HG03064 (cell line): ENCODE measurements around the gene SLC5A2.
A peak's percentile ranks its signal among the peaks of the same experiment; 100 is the strongest.
"Not testable (repeated sequence)": the region's sequence is repeated elsewhere in the genome, so short reads cannot be mapped to it uniquely, and the experiment has no call there.

Source experiments
- ATAC-seq: cut with Tn5 transposase; IDR thresholded peaks from one replicate; pipeline ENCODE4 v1.9.1; 2021; ENCODE audit warnings: low read depth; ENCODE audit not compliant: unreplicated experiment

The SLC5A2 gene

GRCh38 chr16:31483081-31483480 is at the start of gene SLC5A2:
Gene SLC5A2 (plus strand): TSS chr16:31483123. CDS start chr16:31483137, 14 bp downstream.
- no peak for ATAC-seq

DNA sequence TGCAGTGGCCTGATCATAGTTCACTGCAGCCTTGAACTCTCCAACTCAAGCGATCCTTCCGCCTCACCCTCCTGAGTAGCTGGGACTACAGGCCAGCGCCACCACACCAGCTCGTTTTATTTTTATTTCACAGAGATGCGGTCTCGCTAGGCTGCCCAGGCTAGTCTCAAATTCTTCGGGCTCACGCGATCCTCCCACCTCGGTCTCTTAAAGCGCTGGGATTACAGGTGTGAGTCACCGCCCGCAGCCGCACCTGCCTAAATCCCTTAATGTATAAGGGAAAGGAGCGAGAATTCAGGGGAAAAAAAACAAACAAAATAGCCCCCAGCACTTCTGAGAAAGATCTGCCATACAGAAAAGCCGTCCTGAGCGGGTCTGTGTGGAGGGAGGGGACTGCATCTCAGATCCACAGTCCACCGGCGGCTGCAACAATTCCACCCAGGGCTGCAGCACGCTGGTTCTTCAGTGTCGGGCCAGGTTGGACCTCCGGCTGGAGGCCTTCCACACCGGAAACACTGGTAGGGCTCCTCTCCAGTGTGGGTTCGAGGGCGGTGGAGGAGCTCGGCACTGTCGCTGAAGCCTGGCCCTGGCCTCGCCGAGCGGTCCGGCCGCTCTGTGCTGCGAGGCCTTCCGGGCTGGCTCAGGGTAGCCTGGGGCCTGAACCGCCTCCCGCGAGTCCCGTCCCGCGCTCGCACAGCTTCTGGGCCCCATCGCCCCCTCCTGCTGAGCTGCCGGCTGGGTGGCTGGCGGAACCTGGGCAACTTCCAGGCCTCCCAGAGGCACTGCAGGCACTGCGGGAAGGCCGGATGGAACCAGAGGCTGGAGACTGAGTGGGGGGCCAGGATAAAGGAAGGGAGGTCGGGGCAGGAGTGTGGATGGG is 47.3 kb upstream of the SLC5A2 start:
- ATAC-seq, result no peak

DNA sequence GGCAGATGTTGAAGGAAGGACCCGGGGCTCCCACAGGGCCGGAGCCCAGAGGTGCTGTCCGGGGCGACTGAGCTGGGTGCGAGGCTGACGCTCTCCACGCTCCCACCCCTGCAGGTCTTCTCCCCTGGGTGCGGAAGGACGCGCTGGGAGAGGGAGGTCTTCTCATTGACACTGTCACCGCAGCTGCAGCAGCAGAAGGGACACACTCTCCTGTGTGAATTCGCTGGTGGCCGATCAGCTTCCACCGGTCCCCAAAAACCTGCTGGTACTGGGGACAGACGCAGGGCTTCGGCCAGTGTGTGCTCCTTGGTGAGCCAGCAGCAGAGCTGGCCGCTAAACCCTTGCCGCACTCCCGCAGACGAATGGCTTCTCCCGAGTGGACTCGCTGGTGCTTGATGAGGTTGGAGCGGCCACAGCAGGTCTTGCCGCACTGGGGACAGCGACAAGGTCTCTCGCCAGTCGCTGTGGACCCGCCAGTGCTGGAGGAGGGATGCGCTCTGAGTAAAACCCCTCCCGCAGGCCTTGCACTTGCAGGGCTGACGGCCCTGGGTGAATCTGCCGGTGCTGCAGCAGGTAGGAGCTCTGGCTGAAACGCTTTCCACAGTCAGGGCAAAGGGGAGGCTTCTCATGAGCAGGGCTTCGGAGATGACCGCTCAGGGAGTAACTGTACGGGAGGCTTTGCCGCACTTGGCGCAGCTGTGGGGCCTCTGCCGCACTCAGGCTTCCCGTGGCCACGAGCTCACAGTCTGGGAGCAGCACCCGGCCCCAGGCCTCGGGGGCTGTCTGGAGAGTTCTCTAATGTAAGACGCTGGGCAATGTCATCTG is 46.5 kb upstream of the SLC5A2 start:
- ATAC-seq, result no peak

GRCh38 chr16:31438414-31438813 is 44.5 kb upstream of the SLC5A2 start:
- ATAC-seq, result no peak

GRCh38 chr16:31439023-31439422 is 43.9 kb upstream of the SLC5A2 start:
- ATAC-seq, result not testable (repeated sequence)

DNA sequence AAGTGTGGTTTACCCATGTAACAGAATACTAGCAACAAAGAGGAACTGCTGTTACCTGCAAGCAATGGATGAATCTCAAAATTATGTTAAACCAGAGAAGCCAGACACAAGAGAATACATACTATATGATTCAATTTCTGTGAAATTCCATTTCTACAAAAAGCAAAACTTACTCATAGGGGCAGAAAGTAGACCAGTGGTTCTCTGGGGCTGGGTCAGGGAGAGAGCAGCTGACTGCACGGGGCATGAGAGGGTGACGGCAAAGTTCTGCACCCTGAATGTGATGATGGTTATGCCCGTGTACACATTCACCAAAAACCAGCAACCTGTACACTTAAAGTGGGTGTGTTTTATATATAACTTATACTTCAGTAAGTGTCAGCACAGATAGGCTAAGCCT is 43.4 kb upstream of the SLC5A2 start:
- ATAC-seq, result no peak

GRCh38 chr16:31440516-31441184 is 42.3 kb upstream of the SLC5A2 start:
- no peak for ATAC-seq

DNA sequence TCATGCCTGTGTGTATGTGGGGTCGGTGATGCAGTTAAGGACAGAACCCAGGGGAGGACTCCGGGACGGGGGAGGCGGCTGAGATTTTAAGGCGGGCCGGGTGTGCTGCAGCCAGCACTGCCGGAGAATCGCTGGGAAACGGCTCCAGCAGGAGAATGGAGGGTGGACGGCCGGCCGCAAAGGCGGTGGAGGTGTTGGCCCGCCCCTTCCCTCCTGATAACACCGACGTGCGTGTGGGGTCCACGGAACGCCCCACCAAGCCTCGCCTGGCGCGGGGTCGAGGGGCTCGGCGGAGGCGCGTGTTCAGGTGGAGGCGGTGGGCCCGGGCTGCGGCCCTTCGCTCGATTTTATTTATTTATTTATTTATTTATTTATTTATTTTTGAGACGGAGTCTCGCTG is 41.0 kb upstream of the SLC5A2 start:
- ATAC-seq, result no peak

GRCh38 chr16:31445931-31446330 is 37.0 kb upstream of the SLC5A2 start:
- ATAC-seq, result not testable (repeated sequence)

DNA sequence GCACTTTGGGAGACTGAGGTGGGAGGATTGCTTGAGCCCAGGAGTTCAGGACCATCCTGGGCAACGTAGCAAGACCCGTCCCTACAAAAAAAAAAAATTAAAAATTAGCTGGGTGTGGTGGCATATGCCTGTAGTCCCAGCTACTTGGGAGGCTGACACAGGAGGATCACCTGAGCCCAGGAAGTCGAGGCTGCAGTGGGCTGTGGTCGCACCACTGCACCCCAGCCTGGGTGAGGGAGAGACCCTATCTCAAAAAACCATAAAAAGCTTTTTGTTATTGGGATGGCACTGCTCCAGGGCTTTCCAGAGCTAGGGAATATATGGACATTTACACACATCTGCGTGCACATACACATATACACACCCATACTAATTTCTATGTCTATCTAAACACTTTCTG is 31.7 kb upstream of the SLC5A2 start:
- no peak for ATAC-seq

DNA sequence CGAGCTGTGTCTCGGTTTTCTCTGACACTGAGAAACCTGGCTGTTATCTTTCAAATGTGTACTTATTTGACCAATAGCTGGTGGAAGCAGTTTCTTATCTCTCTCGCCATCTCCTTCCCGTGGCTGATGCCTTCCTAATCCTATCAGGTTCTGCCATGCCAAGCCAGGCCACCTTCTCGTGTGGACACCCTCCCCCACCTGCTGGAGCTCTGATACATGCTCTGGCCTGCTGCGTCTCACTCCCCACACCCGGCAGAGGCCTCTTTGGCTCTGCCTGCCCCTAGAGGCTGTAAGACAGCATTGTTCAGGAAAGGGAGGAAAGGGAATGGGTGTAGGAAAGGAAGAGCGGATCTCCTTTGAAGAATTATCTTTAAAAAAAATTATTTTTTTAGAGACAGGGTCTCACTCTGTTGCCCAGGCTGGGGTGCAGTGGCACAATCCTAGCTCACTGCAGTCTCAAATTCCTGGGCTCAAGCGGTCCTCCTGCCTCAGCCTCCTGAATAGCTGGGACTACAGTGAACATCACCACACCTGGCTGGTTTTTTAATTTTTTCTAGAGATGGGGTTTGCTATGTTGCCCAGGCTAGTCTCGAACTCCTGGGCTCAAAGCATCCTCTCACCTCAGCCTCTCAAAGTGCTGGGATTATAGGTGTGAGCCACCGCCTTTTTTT is 31.1 kb upstream of the SLC5A2 start:
- ATAC-seq, result no peak

- no peak for ATAC-seq
Observed at GRCh38 chr16:31452631-31453106, 30.3 kb upstream of the SLC5A2 start.

- no peak for ATAC-seq
Observed at GRCh38 chr16:31453255-31454204, 29.4 kb upstream of the SLC5A2 start.

- no peak for ATAC-seq
Observed at GRCh38 chr16:31455601-31456314, 27.2 kb upstream of the SLC5A2 start.

- ATAC-seq, result no peak
Observed at GRCh38 chr16:31456988-31457360, 25.9 kb upstream of the SLC5A2 start.

DNA sequence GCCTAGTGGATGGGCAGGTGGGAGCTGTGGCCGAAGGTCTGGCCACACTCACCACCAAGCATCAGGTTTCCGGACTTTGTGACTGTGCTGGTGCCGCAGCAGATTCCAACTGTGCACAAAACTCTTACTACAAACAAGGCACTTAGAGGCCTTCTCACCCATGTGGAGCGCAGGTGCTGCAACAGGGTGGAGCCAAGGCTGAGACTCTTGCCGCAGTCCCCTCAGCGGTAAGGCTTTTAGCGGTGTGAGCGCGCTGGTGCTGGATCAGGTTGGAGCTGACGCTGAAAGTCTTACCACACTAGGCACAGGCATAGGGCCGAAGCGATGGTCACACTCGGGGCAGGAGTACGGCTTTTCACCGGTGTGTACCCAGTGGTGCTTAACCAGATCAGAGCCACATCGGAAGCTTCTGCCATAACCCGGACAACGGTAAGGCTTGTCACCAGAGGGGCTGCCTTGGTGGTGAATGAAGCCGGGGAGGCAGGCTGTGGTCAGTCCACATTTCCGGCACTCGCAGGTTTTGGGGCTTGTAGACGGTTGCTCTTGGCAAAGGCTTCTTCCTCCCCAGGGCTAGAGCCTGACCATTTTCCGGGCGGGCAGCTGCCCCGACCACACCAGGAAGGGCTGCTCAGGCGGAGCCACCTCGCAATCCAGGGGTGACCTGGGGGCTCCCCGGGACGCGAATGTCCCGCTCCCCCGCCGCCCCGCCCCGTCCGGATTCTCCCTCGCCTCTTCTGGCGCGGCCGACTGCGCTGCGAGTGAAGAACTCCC is 24.7 kb upstream of the SLC5A2 start:
- no peak for ATAC-seq

DNA sequence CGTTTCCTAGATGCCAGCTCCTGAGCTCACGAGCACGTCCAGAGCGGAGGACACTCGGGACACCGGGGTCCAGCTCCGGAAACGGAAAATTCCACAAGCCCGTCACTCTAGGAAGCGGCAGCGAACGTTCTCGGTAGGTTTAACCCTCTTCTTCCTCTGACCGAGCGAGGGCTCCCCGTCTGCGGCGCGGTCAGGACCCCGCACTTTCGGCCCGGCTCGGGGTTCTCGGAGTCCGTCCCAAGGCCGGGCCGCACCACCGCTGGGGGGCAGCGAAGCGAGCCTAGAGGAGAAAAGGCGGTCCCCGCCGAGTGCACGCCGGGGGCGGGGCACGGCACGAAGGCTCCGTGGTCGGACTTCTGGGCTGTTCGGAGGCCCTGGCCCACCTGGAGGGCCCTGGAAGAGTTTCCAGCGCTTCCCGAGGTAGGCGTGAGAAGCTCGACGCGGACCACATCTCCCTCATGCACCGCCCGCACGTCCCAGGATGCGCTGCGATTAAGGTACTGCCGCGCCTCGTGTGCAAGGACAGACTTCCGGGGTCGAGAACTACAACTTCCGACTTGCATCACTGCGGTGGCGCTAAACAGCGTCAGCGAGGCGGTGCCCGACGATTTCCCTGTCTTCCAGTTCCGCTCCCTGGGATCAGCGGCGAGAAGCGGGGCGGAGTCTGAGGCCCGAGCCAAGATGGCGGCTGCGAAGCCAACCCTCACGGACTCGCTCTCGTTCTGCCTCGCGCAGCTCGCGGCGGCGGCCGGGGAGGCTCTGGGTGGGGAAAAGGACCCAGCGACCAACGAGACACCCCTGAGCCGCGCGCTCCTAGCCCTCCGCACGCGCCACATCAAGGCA is 23.9 kb upstream of the SLC5A2 start, which contains the start of gene ARMC5:
TSS of gene ARMC5 (plus strand) at position 658 of the 843 bp plus-strand sequence. CDS start at position 682, 24 bp downstream.
- ATAC-seq, result peak; percentile 73
